Left lung (tissue), 10 donors: ENCODE results near the gene SFT2D1. TPM values are rescaled to one million over a fixed set of nuclear protein-coding genes. Genes with fewer than 3 reads are reported as not detected.

Experiments used
- ATAC-seq: fragments of 200-7000 bp; cut with Tn5 transposase; one replicate; pipeline ENCODE4 v1.9.1; 2020; ENCODE audit warnings: moderate library complexity
- DNase-seq, 4 donors: peaks; one replicate each; pipeline ENCODE4 v3.0.0-alpha.2; 2013 to 2020
- H3K27ac ChIP-seq, 2 donors: fragments of 200-600 bp; sonication (generic) in 1 of 2; one replicate each; pipeline versions ENCODE4 v1.5.0 to v1.8.0; 2020 to 2021
- H3K27me3 ChIP-seq, 2 donors: fragments of 200-600 bp; sonication (generic) in 1 of 2; one replicate each; pipeline versions ENCODE4 v1.5.0 to v1.8.0; 2020 to 2021
- H3K36me3 ChIP-seq, 2 donors: fragments of 200-600 bp; sonication (generic) in 1 of 2; one replicate each; pipeline versions ENCODE4 v1.5.0 to v1.8.0; 2020 to 2021
- H3K4me1 ChIP-seq, 2 donors: fragments of 200-600 bp; one replicate each; pipeline ENCODE4 v1.8.0; 2021
- H3K4me3 ChIP-seq, 2 donors: fragments of 200-600 bp; sonication (generic) in 1 of 2; one replicate each; pipeline versions ENCODE4 v1.5.0 to v1.8.0; 2020 to 2021; ENCODE audit warnings: mild to moderate bottlenecking in 1 of 2
- H3K9me3 ChIP-seq, 2 donors: fragments of 200-600 bp; sonication (generic) in 1 of 2; one replicate each; pipeline versions ENCODE4 v1.5.0 to v1.8.0; 2020 to 2021
- intact Hi-C, 2 donors: fragments of 100-400 bp; cut with DNase I; formaldehyde crosslinking; loops; one replicate each; pipeline versions ENCODE4 v1.11.2 to v1.14.2; 2022
- polyA plus RNA-seq, 6 donors: library from polyadenylated mRNA; unstranded; fragments of 120-200 nt; gene quantifications; one replicate each; pipeline ENCODE4 v1.2.1, GENCODE V29; 2013; ENCODE audit not compliant: insufficient read length in 6 of 6
- total RNA-seq, 2 donors: library from RNA; stranded (reverse); fragmentation: NEBNext Ultra II Directional; extraction: Animal tissue kit (Norgen Biotek cat#: 25700); gene quantifications; one replicate each; pipeline ENCODE4 v1.2.1, GENCODE V29; 2021
- TF ChIP-seq, protein P1 (sequence below), 2 donors: fragments of 200-600 bp; sonication (generic) in 1 of 2; IDR thresholded peaks; one replicate each; pipeline versions ENCODE4 v1.5.0 to v1.8.0; 2021; ENCODE audit warnings: antibody characterized with exemption in 2 of 2
- donor health status: DM: no; HTN: yes; CAD: no.
- donor health status: DM: no; HTN: no; CAD: no.

Gene SFT2D1
- total and polyA plus RNA-seq, 8 donors, result 49.5 to 63.8 (median 59.9) TPM

DNA sequence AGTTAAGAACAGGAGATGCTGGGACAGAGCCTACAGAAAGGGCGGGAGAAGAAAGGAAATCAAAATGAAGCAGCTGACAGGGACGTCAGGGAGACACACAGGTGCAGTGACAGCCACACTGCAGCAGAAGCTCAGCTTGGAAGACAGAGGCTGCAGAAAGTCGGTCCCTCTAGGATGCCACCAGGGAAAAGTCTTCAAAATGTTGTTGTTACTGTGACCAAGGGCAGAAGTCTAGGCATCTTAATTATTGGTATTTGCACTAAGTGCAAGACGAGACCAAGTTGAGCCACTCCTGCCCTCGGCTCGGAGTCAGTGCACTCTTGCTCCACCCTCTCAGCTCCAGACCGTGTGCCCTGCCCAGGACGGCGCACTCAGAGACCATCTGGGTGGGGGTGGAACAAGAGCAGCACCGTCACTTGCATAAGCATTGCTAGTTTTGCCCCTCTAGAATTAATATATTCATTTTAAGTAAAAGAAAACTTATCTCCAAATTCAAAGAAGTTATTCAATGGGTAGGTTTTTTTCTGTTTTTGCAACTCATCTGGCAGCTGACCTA is 36.7 kb downstream of the SFT2D1 start:
- Histone ChIP-seq H3K27ac (no peak overlapping the region), H3K4me3 (no peak overlapping the region), H3K36me3 (no peaks in the 10 kb centered on the region), H3K4me1 (peaks cover 11 to 23% of the 10 kb centered on the region in 2 donors), H3K9me3 (no peaks in the 10 kb centered on the region), H3K27me3 (peaks cover 50 to 79% of the 10 kb centered on the region in 2 donors)
- ATAC-seq, result no peak
- TF ChIP-seq, protein P1, sequence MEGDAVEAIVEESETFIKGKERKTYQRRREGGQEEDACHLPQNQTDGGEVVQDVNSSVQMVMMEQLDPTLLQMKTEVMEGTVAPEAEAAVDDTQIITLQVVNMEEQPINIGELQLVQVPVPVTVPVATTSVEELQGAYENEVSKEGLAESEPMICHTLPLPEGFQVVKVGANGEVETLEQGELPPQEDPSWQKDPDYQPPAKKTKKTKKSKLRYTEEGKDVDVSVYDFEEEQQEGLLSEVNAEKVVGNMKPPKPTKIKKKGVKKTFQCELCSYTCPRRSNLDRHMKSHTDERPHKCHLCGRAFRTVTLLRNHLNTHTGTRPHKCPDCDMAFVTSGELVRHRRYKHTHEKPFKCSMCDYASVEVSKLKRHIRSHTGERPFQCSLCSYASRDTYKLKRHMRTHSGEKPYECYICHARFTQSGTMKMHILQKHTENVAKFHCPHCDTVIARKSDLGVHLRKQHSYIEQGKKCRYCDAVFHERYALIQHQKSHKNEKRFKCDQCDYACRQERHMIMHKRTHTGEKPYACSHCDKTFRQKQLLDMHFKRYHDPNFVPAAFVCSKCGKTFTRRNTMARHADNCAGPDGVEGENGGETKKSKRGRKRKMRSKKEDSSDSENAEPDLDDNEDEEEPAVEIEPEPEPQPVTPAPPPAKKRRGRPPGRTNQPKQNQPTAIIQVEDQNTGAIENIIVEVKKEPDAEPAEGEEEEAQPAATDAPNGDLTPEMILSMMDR (IDR thresholded peaks at IDR 0.05), result no peak
- DNase-seq, result no peak
- intact Hi-C loops, result no loop called here

DNA sequence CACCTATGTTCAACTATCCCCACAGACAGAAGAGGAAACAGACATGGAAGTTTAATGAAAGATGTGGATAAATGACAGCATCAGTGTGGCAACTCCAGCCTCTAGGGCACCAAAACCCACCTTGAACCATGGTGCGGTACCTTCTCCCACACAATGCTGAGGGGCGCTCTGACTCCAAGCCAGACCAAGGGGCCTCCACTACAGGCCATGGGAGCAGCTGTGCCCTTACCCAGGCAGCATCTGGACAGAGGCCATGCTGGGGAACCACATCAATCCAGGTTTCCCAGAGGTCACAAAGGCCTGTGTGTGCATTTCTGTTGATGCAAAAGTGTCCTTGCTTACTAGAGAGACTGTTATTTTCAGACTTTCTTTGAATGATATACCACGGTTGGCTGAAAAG is 38.2 kb downstream of the SFT2D1 start:
- Histone ChIP-seq H3K27me3 (peaks cover 44 to 71% of the 10 kb centered on the region in 2 donors), H3K4me1 (peaks cover 11 to 23% of the 10 kb centered on the region in 2 donors), H3K9me3 (no peaks in the 10 kb centered on the region), H3K4me3 (no peak overlapping the region), H3K36me3 (no peaks in the 10 kb centered on the region), H3K27ac (no peak overlapping the region)
- TF ChIP-seq, protein P1 (IDR thresholded peaks at IDR 0.05), result no peak
- DNase-seq, result no peak
- intact Hi-C loops, result no loop called here
- ATAC-seq, result no peak

DNA sequence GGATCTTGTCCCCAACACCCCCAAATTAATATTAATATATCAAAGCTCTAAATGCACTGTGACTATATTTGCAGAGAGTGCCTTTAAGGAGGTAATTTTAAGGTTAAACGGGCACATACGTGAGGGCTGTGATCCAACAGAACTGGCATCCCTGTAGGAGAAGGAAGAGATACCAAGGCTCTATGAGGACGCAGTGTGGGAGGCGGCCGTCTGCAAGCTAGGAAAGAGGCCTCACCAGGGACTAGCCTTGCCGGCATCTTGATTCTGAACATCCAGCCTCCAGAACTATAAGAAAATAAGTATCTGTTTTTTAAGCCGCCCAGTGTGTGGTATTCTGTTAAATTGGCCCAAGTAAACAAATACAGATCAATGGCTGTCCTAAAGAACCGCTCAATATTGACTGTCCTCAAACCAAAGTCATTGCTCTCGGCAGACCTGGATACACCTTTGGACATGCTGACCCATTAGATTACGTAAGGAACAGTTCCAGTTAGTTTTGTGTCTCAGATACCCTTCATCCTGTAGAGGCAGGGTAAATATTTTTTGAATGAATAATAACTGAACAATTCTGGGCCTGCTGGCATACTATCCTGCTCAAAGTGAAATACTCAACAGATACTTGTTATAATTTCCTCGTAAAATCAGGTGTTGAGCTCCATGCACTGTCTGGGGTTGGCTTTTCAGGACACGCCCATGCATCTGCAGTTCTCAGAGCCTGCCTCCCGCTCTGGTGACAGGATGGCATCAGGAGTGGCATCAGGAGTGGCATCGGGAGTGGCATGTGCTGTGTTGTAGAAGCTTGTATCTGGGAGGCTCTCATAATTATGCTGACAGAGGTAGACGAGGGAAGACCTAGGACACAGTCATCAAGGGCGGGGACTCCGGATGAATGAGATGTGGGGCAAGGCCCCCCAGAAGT is 40.5 kb downstream of the SFT2D1 start:
- DNase-seq, result no peak
- Histone ChIP-seq H3K27ac (no peak overlapping the region), H3K4me3 (no peak overlapping the region), H3K36me3 (no peaks in the 10 kb centered on the region), H3K9me3 (no peaks in the 10 kb centered on the region), H3K4me1 (peaks cover under 1 to 5% of the 10 kb centered on the region in 2 donors), H3K27me3 (peaks cover 24 to 61% of the 10 kb centered on the region in 2 donors)
- no peak for ATAC-seq
- intact Hi-C loops, result no loop called here
- TF ChIP-seq, protein P1 (IDR thresholded peaks at IDR 0.05), result no peak

DNA sequence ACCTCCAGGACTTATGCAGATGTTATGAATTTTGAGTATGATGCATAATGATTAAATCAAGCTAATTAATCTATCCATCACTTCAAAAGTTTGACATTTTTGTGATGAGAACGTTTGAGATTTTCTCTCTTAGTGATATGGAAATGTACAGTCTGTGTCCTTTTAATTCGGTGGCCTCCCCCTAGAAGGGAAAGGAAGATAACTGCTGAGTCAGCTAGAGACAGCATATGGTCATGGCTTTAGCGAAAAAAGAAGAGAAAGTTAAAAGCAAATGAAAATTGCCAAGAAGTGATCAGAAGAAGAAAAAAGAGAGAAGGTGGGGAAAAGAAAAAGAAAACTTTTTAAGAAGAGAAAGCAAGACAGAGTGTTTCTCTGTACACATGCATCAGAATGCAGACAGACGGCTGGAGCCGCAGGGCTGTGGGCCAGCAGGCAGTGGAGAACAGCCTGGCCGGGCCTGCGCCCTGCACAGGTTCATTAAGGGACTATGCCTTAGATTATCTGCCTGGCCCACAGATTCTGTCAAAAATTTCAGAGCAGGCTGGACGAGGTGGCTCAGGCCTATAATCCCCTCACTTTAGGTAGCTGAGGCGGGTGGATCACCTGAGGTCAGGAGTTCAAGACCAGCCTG is 41.9 kb downstream of the SFT2D1 start:
- H3K4me3 ChIP-seq, result no peak overlapping the region
- no peaks in the 10 kb centered on the region for H3K4me1 ChIP-seq
- ATAC-seq (no peak), DNase-seq (no peak)
- intact Hi-C loops, result no loop called here
- no peak overlapping the region for H3K27ac ChIP-seq
- TF ChIP-seq, protein P1 (IDR thresholded peaks at IDR 0.05), result no peak
- peaks cover 10 to 51% of the 10 kb centered on the region in 2 donors for H3K27me3 ChIP-seq
- H3K36me3 ChIP-seq, result no peaks in the 10 kb centered on the region
- no peaks in the 10 kb centered on the region for H3K9me3 ChIP-seq

DNA sequence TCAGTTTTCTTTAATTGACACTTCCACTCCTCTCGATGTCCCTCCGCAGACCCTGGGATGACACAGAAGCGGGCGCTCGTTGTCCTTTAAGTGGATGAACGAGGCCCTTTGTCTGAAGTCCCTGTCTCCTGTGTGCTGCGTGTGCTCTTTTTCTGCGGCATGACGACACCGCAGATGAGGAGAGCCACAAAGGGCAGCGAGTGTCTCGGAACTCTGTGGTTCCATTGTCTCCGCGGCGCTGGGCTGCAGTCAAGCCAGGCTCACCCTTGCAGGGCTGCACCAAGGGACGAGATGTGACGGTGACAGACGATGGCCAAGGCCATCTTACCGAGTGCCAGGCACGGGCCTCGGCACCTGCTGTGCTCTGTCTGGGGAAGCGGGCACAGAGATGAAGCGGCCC is 44.7 kb downstream of the SFT2D1 start:
- no peaks in the 10 kb centered on the region for H3K4me1 ChIP-seq
- ATAC-seq, result no peak
- intact Hi-C loops, result no loop called here
- TF ChIP-seq, protein P1 (IDR thresholded peaks at IDR 0.05), result no peak
- no peak overlapping the region for H3K4me3 ChIP-seq
- peaks cover 0 to 38% of the 10 kb centered on the region in 2 donors for H3K27me3 ChIP-seq
- no peak for DNase-seq
- H3K9me3 ChIP-seq, result no peaks in the 10 kb centered on the region
- no peak overlapping the region for H3K27ac ChIP-seq
- no peaks in the 10 kb centered on the region for H3K36me3 ChIP-seq
